ENCODE measurements around the gene ZSCAN20. TPM values are rescaled to one million over a fixed set of nuclear protein-coding genes. Genes with fewer than 3 reads are reported as not detected.

The ZSCAN20 gene
- total RNA-seq, 1 donor from 2014 or later, result 6.9 TPM

DNA sequence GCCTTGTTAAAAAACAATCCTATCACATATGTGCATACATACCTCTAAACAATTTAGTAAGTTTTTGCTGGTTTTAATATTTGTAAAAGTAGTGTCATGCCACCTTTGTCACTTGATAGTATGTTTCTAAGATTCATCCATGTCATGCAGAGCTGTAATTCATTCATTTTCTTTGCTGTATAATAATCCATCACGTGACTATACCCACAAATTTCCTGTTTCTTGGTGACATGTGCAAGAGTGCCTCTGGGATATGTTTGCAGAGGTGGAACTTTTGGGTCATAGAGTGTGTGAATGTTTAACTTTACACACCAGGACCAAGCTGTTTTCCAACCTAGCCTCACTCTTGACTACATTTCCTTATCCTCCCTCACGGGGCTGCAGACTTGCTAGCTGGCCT lies 62.9 kb downstream of the ZSCAN20 start:
- Histone ChIP-seq H3K9ac (ENCODE audit: low read length) (no peak overlapping the region), H3K27me3 (ENCODE audit: insufficient read depth, low read length) (no peaks in the 10 kb centered on the region), H3K36me3 (ENCODE audit: insufficient read depth, low read length) (no peaks in the 10 kb centered on the region), H3K9me3 (ENCODE audit: insufficient read depth, low read depth, low read length) (no peaks in the 10 kb centered on the region), H3K4me3 (ENCODE audit: insufficient read depth, low read depth, low read length) (no peak overlapping the region), H2AFZ (ENCODE audit: low read depth, low read length) (no peak overlapping the region), H3K4me1 (ENCODE audit: insufficient read depth, low read length) (no peaks in the 10 kb centered on the region), H3K4me2 (ENCODE audit: low read length) (no peak overlapping the region), H4K20me1 (ENCODE audit: insufficient read depth, low read length) (no peaks in the 10 kb centered on the region), H3K79me2 (ENCODE audit: insufficient read depth, low read length) (no peaks in the 10 kb centered on the region), H3K27ac (ENCODE audit: low read depth, low read length) (no peak overlapping the region)
- DNase-seq (ENCODE audit: low read depth) (no peak), FAIRE-seq (no peak)
- no peak overlapping the region for H3K27ac Mint-ChIP-seq (ENCODE audit: unreplicated experiment)
- peaks cover 13% of the 10 kb centered on the region for H3K27me3 Mint-ChIP-seq (ENCODE audit: low read depth, unreplicated experiment)
- peaks cover 4% of the 10 kb centered on the region for H3K9me3 Mint-ChIP-seq (ENCODE audit: unreplicated experiment)
- H3K4me1 Mint-ChIP-seq (ENCODE audit: low read depth, unreplicated experiment), result no peaks in the 10 kb centered on the region
- TF ChIP-seq EZH2 (IDR thresholded peaks at IDR 0.05; ENCODE audit: insufficient read depth, low read length), result no peak
- TF ChIP-seq CTCF (IDR thresholded peaks at IDR 0.05; ENCODE audit: insufficient read depth, low read depth, low read length), result no peak
- H3K4me3 Mint-ChIP-seq (ENCODE audit: unreplicated experiment), result no peak overlapping the region
- peaks cover 18% of the 10 kb centered on the region for H3K36me3 Mint-ChIP-seq (ENCODE audit: low read depth, unreplicated experiment)

- FAIRE-seq, result no peak
Measured at GRCh38 chr1:33537885-33538284, 65.4 kb downstream of the ZSCAN20 start.

More at GRCh38 chr1:33537885-33538284, 65.4 kb downstream of the ZSCAN20 start:
- Histone ChIP-seq H3K9me3 (ENCODE audit: insufficient read depth, low read depth, low read length) (no peaks in the 10 kb centered on the region), H3K27me3 (ENCODE audit: insufficient read depth, low read length) (no peaks in the 10 kb centered on the region), H3K9ac (ENCODE audit: low read length) (no peak overlapping the region), H3K27ac (ENCODE audit: low read depth, low read length) (no peak overlapping the region), H4K20me1 (ENCODE audit: insufficient read depth, low read length) (no peaks in the 10 kb centered on the region), H3K79me2 (ENCODE audit: insufficient read depth, low read length) (no peaks in the 10 kb centered on the region), H2AFZ (ENCODE audit: low read depth, low read length) (no peak overlapping the region), H3K4me2 (ENCODE audit: low read length) (no peak overlapping the region), H3K4me1 (ENCODE audit: insufficient read depth, low read length) (no peaks in the 10 kb centered on the region), H3K36me3 (ENCODE audit: insufficient read depth, low read length) (no peaks in the 10 kb centered on the region), H3K4me3 (ENCODE audit: insufficient read depth, low read depth, low read length) (no peak overlapping the region)
- Mint-ChIP-seq H3K9me3 (ENCODE audit: unreplicated experiment) (no peaks in the 10 kb centered on the region), H3K4me3 (ENCODE audit: unreplicated experiment) (no peak overlapping the region), H3K36me3 (ENCODE audit: low read depth, unreplicated experiment) (peaks cover 21% of the 10 kb centered on the region), H3K27me3 (ENCODE audit: low read depth, unreplicated experiment) (peaks cover 11% of the 10 kb centered on the region), H3K4me1 (ENCODE audit: low read depth, unreplicated experiment) (no peaks in the 10 kb centered on the region), H3K27ac (ENCODE audit: unreplicated experiment) (no peak overlapping the region)
- TF ChIP-seq EZH2 (IDR thresholded peaks at IDR 0.05; ENCODE audit: insufficient read depth, low read length), result no peak
- TF ChIP-seq CTCF (IDR thresholded peaks at IDR 0.05; ENCODE audit: insufficient read depth, low read depth, low read length), result no peak
- no peak for DNase-seq (ENCODE audit: low read depth)

Data from astrocyte (in vitro differentiated cells and primary cell).